Brain microvascular endothelial cell (primary cell): ENCODE results near the gene FOXD1.

Experiments
- DNase-seq: peaks from one replicate; pipeline ENCODE4 v3.0.0-alpha.2; 2020
- H3K27ac ChIP-seq: fragments of 250-450 bp; sonication (Bioruptor Pico); 2 replicates; pipeline ENCODE4 v1.5.1; 2020; ENCODE audit warnings: mild to moderate bottlenecking, moderate library complexity
- H3K27me3 ChIP-seq: fragments of 250-450 bp; sonication (Bioruptor Pico); replicated peaks from 2 replicates; pipeline ENCODE4 v1.5.1; 2020; ENCODE audit warnings: mild to moderate bottlenecking
- H3K36me3 ChIP-seq: fragments of 250-450 bp; sonication (Bioruptor Pico); replicated peaks from 2 replicates; pipeline ENCODE4 v1.5.1; 2020; ENCODE audit warnings: mild to moderate bottlenecking
- H3K4me3 ChIP-seq: 2 replicates; pipeline ENCODE4 v1.5.1; 2011; ENCODE audit warnings: low read depth, mild to moderate bottlenecking, control low read depth, low read length, moderate library complexity
- in situ Hi-C: cut with HindIII; loops from 2 replicates; pipeline ENCODE4 v1.10.0; 2017; ENCODE audit warnings: low sequenced_read_pairs, low pct_ligation_motif_present
- TF ChIP-seq, protein P1 (sequence below): IDR thresholded peaks from 2 replicates; pipeline ENCODE4 v1.5.1; 2011; ENCODE audit warnings: low read depth, mild to moderate bottlenecking, moderate library complexity, low read length, control low read depth, inconsistent platforms; ENCODE audit errors: missing control alignments

FOXD1 gene

DNA sequence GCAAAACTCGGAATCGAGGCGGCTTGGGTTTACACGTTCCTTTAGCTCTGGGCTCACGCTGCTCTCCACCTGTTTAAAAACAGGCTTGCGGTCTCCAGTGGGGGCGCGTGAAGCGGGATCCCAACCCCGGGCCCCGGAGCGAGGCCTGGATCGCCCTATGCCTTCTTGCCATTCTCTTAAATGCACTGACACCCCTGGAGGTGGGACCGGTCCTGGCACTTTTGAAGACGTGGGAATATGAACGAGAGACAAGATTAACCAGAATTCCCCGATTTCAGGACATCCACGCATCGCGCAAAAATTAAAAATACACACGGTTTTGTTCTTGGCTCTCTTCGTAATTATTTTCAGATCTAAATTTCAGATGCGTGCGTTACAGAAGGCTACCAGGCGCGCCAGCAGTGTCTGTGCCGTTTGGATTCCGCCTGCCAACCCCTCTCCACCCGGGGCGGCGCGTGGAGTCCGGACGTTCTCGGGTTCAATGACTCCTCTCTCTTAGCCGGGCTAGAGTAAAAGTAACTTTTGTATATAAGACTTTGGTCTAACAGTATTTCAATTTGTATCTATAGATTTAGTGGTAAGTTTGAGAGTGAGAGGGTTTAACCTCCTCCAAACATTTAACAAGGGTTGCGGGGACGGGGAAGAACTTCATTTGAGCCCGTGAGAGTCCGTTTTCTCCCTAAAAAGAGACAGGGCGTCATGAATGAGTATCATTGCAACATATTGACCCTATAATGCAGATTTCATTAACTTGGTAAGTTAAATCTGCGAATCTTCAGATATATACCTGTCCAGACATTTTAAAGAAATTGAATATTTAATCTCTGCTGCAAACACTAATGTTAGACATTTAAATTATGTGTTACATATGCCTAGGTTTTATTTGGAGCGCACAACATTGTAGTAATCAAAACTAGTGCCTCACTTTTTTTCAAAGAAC lies 3.8 kb downstream of the FOXD1 start:
- Histone ChIP-seq H3K27me3 (no peaks in the 10 kb centered on the region), H3K4me3 (peak overlapping the region; percentile 71), H3K27ac (peak overlapping the region; percentile 75), H3K36me3 (peaks cover 12% of the 10 kb centered on the region)
- TF ChIP-seq, protein P1, sequence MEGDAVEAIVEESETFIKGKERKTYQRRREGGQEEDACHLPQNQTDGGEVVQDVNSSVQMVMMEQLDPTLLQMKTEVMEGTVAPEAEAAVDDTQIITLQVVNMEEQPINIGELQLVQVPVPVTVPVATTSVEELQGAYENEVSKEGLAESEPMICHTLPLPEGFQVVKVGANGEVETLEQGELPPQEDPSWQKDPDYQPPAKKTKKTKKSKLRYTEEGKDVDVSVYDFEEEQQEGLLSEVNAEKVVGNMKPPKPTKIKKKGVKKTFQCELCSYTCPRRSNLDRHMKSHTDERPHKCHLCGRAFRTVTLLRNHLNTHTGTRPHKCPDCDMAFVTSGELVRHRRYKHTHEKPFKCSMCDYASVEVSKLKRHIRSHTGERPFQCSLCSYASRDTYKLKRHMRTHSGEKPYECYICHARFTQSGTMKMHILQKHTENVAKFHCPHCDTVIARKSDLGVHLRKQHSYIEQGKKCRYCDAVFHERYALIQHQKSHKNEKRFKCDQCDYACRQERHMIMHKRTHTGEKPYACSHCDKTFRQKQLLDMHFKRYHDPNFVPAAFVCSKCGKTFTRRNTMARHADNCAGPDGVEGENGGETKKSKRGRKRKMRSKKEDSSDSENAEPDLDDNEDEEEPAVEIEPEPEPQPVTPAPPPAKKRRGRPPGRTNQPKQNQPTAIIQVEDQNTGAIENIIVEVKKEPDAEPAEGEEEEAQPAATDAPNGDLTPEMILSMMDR, result peak; percentile 48
- in situ Hi-C loops, result loop anchor here (25.0 kb wide), 1 partner anchor 132 kb away; no protein-coding TSS in a partner anchor
- DNase-seq, result no peak

DNA sequence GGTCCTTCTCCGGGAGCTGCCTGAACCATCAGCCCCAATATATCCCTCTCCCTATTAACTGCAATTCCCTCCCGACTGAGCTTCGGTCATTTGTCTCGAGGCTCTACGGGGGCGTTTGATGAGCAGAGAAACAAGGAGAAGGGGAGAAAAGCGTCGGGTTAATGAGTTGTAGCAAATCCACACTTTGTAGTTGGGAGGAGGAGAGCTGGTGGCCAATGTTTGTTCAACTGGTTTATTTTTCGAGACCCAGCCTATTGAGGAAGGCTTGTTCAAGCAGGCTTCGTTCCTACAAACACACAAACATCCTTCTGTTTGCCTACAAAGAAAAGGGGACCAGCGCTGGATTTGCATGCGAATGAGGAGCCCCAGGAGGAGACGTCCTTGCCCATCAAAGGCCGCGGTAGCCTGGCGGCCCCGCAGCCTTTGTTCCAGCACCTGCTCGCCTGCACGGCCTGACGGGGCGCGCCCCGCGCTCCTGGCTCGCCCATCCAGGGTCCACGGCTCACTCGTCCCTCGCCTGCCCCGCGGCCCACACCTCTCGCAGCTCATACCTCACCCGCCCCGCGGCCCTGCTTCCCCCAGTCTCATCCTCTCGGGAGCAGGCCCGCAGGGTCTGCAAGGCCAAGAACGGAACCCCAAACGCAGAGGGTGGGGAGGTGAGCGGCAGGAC lies 4.6 kb downstream of the FOXD1 start:
- H3K36me3 ChIP-seq, result peaks cover 12% of the 10 kb centered on the region
- peak overlapping the region; percentile 71 for H3K4me3 ChIP-seq
- no peaks in the 10 kb centered on the region for H3K27me3 ChIP-seq
- TF ChIP-seq, protein P1, result no peak
- in situ Hi-C loops, result loop anchor here (25.0 kb wide), 1 partner anchor 132 kb away; no protein-coding TSS in a partner anchor
- DNase-seq, result no peak
- H3K27ac ChIP-seq, result peak overlapping the region; percentile 75

GRCh38 chr5:73442996-73443627 lies 5.5 kb downstream of the FOXD1 start:
- TF ChIP-seq, protein P1, result no peak
- in situ Hi-C loops, result loop anchor here (25.0 kb wide), 1 partner anchor 131 kb away; no protein-coding TSS in a partner anchor
- no peaks in the 10 kb centered on the region for H3K27me3 ChIP-seq
- H3K4me3 ChIP-seq, result no peak overlapping the region
- no peak for DNase-seq
- no peak overlapping the region for H3K27ac ChIP-seq
- peaks cover 12% of the 10 kb centered on the region for H3K36me3 ChIP-seq

DNA sequence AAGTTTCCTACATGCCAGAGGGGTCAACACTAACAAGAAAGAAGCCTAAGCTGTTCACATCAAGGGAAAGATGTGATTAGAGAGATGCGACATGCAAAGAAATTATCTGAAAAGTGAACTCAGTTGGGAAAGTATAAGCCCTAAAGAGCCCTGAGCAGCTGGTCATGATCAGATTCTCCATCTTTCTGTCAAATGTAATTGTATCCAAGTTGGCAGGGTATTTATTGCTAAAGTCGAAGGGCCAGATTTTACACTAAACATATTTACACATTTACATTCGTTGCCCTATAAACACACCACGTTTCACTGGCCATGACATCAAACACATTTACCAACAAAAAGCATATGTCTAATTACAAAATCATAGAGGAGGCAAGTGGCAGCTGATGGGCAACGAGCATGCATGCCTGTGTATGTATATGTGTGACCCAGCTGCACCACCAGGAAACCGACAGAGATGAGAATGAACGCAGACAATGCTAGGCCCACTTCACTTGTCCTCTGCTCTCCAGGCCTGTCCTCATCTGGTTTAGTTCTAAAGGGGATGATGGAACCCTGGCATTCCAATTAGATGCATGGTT lies 6.3 kb downstream of the FOXD1 start:
- in situ Hi-C loops, result loop anchor here (25.0 kb wide), 1 partner anchor 130 kb away; no protein-coding TSS in a partner anchor
- peaks cover 12% of the 10 kb centered on the region for H3K36me3 ChIP-seq
- TF ChIP-seq, protein P1, result no peak
- no peak for DNase-seq
- H3K4me3 ChIP-seq, result no peak overlapping the region
- H3K27me3 ChIP-seq, result no peaks in the 10 kb centered on the region
- H3K27ac ChIP-seq, result no peak overlapping the region

DNA sequence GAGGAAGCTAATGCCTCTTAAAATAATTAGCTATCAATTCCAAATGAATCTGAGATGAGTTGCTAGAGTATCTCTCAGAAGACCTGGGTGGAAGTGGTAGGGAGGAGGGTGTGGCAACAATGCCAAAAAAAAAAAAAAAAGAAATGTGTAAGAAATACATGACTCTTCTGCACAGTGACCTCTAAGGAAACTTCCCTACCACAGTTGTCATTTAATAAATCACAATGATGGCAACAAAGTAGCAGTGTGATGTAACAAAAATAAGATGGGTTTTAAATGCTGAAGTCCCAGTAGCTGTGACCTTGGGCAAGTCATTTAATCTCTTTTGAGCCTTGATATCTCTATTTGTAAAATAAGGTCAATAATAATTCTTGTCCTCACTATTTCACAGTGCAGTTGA lies 7.2 kb downstream of the FOXD1 start:
- no peak overlapping the region for H3K27ac ChIP-seq
- DNase-seq, result no peak
- in situ Hi-C loops, result loop anchor here (25.0 kb wide), 1 partner anchor 129 kb away; no protein-coding TSS in a partner anchor
- no peak overlapping the region for H3K4me3 ChIP-seq
- H3K27me3 ChIP-seq, result no peaks in the 10 kb centered on the region
- peaks cover 8% of the 10 kb centered on the region for H3K36me3 ChIP-seq
- TF ChIP-seq, protein P1, result no peak
